NOMO-1 treated with DMSO at 0.1 percent for 48 hours (cell line): ENCODE measurements around the gene CRIP1.

ENCODE experiments used
- DNase-seq: peaks from one replicate; lab custom pipeline; 2025; ENCODE audit not compliant: unreplicated experiment; lab: John Stamatoyannopoulos, UW

The CRIP1 gene

DNA sequence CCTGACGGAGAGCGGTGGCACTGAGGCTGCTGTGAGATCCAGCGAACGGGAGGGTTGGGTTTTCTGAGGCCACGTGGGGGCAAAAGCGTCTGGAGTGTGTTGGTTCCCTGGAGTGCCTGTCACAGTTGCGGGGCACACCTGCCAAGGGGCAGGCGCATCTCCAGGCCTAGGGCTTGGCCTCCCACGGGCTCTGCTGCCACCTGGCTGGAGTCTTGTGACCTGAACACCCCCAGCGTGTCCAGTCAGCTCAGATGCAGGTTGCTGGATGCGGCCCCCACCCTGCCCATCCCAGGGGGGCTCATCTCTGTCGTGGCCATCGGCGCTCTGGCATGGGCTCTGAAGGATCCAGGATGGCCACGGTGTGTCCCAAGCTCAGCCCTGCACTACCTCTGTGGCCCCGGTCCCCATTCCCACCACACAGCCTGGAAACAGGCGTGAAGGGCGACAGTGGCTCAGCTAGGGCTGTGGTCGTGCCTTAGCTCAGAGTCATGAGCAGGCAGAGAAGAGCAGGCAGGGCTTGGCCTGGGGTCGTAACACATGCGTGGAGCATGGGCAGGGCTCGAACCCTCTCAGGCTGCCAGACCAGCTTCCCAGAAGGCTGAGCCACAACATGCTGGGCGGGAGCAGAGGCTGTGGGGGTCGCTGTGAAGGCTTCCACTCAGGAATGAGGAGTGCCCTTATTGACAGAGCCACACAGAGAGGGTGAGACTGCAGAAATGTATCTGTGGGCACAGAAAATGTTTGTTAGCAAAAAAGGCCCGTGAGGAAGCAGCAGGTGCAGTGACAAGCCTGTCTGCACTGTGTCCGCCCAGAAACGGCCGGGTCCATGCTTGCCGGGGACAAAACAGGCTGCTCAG is 35.6 kb upstream of the CRIP1 start:
- DNase-seq = no peak

DNA sequence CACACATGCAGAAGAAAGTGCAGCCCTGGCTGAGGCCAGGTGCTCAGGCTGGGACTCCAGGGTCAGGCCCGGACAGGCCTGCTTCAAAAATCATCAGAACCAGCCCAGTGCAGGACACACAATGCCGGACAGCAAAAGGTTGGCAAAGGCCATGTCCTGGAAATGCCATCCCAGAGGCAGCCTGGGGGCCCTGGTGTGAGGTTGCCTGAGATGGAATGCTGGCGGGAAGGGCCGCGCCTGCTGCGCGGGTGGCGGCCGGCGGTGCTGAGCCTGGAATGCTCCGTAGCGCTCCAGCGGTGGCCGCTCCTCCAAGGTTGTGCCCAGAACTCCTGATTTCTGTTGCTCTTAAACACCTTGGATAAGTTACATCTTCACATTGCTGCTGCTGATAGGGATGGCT is 33.7 kb upstream of the CRIP1 start:
- no peak for DNase-seq

DNA sequence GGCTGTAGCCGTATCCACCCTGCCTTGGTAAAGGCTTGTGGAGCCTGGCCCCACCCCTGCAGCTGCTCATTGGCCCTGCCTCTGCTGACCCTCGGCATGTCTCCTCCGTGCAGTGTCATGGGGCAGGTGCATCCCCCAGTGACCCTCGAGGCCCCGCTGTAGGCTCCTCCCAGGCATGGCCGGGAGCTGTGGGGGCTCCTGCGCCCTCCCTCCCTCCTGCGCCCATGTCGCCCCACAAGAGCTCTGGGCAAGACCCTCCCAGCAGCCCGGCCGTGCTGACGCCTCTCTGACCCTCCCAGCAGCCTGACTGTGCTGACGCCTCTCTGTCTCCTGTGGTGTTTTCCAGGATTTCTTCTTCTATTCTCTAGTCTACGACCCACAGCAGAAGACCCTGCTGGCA is 32.8 kb upstream of the CRIP1 start:
- DNase-seq = no peak

DNA sequence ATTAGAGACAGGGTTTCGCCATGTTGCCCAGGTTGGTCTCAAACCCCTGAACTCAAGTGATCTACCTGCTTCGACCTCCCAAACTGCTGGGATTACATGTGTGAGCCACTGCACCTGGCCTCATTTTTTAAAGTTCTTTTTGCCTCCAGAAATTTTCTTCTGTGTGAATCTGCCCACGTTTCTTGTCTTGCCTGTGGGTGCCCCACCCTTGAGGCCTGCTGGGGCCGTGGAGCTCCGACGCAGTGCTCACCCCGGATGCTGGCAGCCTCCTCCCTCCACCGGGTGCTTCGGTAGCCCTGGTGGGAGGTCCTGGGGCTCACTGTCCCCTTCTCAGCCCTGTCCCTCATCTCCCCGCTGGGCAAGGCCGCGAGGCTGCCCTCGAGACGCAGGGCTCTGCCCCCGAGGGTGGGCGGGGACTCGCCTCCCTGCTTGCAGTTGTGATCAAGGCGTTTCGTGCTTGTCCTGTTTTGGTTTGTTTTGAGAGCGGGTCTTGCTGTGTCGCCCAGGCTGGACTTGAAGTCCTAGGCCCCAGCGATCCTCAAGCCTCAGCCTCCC is 31.5 kb upstream of the CRIP1 start:
- DNase-seq = no peak

DNA sequence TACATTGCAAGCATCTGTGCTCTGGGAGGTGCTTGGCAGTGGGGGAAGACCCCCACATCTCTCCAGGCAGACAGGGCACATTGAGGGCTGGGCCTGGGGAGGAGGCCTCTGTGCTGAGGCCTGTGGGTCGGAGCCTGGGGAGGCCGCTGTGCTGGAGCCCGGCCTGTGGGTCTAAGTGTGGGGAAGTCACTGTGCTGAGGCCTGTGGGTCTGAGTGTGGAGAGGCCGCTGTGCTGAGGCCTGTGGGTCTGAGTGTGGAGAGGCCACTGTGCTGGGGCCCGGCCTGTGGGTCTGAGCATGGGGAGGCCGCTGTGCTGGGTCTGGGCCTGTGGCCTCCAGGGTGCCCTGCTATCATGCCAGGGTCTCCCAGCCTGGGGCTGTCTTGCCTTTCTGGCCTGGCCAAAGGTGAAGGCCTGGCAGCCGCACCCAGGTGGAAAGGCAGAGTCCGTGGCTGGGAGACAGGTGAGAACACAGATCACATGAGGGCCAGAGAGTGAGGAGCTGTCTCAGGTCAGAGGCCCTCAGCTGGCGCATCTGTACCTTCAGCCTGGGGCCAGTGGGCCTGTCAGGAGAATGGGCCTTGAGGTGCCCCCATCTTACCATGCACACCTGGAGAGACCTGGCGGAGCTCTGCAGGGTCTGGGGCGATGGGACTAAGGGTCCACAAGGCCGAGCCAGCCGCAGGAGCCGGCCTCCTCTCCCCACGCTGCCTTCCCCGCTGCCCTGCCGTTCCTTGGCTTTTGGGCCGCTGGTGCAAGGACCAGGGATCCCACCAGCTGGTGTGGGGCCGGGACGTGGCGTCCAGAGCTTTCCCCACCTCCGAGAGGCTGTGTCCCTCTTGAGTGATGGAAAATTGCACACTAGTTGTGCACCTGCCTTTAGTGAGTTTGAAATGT is 30.7 kb upstream of the CRIP1 start:
- DNase-seq = no peak

DNA sequence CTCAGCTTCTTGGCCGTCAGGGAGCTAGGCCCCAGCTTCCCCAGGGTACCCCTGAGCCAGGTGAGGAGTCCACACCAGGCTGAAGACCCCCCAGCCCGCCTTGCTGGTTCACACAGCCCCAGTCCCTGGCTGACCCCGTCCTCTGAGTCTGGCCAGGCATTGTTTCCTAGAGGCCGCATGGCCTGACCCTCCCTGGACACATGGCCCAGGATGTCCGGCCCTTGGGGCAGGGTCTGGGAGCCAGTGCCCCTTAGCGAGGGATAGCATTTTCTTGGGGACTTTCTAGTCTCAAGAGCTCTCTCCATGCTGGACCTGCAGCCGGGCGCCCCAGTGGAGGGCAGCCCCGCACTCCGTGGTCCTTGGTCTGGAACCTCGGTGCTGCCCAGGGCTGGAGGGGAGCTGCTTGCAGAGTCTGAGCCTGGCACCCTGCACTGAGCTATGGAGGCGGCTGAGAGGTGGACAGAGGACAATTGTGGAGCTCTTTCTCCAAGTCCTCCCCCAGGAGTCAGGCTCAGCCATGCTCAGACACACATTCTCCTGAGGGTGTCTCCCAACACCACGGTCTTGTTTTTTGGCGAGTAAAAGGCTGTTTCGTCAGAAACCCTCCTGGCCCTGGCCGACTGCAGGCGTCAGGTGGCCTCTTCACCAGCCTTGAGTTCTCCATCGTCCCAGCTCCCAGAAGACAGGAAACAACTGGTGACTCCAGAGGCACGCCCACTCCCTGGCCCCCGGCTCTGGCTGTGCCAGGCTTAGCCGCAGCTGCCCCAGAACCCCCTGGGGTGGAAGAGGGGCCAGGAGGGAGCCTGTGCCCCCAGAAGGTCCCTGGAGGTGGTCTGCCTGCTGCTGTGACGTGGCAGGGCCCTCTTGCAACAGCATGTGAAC is 29.7 kb upstream of the CRIP1 start:
- no peak for DNase-seq

DNA sequence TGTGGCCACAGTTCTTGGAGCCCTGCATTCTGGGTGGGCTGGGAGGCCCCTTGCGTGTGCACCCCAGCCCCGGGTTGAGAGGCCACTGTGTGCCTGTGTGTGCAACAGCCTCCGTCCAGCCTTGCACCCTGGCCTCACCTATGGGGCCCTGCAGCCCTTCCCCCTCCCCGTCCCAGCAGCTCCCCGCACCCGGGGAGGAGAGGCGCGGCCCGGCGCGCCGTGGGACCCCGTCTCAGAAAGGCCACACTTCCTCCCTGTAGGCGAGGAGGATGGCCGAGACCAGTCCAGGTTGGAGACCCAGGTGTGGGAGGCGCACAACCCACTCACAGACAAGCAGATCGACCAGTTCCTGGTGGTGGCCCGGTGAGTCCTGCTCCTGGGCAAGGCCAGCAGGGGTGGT is 28.7 kb upstream of the CRIP1 start:
- no peak for DNase-seq

DNA sequence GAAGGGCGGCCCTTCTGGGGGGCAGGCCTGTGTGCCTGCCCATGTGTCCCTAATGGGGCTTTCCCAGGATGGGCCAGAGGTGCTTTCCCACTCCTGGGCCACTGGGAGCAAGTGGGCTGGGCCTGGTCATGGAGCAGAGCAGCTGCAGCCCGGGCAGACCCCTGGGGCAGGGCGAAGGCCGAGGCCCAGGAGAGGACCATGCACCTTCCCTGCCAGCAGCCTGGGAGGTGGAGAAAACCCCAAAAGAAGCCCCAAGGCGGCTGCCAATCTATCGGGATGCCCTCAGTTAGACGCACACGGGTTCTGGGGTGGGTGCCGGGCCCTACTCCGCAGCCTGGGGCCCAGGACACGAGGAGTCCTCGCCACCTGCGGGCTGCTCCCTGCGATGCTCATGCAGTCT is 28.1 kb upstream of the CRIP1 start:
- no peak for DNase-seq

DNA sequence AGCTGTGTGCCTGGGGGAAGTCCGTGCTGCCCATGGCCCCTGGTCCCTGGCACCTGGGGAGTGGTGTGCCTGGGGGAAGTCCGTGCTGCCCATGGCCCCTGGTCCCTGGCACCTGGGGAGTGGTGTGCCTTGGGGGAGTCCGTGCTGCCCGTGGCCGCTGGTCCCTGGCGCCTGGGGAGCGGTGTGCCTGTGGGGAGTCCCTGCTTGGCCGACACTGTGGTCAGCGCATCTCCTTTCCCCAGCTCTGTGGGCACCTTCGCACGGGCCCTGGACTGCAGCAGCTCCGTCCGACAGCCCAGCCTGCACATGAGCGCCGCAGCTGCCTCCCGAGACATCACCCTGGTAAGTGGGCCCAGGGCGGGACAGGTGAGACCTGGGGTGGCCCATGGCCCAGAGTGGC is 26.6 kb upstream of the CRIP1 start:
- DNase-seq = no peak

DNA sequence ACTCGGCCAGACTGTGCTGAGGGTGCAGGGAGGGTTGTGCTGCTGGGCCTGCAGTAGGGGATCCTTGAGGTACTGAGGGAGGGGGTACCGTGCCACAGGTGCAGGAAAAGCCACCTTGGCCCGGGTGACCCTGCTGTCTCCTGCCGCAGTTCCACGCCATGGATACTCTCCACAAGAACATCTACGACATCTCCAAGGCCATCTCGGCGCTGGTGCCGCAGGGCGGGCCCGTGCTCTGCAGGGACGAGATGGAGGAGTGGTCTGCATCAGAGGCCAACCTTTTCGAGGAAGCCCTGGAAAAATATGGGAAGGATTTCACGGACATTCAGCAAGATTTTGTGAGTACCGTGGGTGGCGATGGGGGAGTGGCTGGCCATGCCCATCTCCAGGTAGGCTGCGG is 26.1 kb upstream of the CRIP1 start:
- DNase-seq = no peak

DNA sequence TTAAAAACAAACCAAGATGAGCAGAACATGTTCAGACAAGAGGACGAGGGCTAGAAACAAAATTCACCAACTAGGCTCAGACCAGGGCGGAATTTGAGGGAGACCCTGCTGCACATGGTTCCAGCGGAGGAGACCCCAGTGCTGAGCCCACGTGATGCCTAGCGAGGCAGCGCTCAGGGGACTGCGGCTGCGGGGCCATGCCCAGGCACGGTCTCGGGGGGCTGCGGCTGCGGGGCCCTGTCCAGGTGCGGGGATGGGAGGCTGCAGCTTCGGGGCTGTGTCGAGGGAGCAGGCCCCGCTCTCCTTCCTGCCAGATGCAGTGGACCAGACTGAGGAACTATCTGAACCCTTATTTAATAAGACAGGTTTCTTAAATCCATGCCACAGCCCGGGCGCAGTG is 24.8 kb upstream of the CRIP1 start:
- DNase-seq = no peak

DNA sequence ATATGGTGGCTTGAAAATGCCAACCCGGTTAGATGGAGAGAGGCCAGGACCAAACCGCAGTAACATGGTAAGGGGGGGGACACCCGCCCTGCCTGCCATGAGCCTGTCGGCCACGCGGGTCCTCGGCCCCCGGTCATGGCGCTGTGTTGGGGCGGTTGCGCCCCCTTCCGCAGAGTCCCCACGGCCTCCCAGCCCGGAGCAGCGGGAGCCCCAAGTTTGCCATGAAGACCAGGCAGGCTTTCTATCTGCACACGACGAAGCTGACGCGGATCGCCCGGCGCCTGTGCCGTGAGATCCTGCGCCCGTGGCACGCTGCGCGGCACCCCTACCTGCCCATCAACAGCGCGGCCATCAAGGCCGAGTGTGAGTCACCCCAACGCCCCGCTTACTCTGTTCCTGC is 22.2 kb upstream of the CRIP1 start:
- no peak for DNase-seq

DNA sequence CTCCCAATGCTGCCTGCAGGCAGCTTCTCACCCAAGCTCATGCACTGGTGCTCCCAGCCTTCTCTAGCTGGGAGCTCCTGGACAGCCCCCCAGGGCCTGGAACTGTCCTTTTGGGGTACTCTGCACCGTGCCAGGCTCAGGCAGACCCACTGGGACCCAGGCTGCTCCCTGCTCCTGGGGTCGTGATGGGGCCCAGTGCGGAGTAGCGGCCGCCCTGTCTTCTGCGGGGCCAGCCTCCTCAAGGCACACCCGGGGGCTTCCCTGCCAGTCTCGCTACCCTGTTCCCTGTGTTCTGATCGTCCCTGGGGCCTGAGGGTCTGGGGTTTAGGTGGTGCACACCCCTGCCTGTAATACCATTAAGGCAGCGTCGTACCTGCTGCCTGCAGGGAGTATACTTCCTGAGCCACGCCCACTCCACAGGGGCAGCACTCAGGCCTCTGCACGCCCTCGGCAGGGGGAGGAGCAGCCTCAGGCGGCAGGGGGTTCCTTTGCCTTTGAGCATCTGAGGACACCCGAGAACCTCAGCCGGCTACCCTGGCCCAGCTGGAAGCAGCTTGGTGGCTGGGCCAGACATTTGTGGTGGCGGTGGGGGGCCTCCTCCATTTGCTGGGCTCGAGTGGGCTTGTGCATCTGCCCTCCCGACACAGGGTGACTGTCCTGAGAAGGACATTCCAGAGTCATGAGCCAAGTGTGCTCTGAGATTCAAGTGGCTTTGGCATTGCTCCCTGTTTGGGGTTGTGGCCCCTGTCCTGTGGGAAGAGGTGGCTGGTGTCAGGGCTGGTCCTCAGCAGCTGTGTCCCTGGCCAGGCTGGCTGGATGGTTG is 21.3 kb upstream of the CRIP1 start:
- no peak for DNase-seq

DNA sequence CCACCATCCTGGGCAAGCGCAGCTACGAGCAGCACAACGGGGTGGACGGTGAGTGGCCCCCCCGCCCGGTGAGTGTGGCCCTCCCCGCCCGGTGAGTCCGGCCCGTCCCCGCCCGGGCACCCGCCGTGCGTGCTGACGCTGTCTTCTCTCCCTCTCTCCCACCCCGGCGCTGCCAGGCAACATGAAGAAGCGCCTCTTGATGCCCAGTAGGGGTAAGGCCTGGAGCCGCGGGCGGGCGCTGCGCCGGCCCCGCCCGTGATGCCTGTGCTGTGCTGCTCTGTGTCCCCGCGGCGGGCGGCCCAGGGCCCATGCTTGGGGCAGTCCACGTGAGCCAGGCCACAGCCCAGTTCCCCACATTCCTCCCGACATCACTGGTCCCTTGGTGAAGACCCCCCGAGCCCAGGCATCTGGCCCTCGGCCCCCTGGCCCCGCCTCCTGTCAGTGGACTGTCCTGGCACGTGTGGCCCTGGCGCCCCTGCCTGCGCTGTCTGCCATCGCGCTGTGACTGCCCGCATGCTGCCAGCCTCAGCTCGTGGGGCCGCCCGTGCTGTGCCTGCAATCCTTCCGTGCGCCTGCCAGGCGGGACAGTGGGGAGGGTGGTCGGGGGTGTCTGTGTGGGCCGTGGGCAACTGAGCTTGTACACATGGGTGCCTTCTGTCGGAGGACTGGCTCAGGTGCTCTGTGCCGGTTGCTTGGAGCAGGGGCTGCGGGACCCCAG is 20.0 kb upstream of the CRIP1 start:
- DNase-seq = no peak

DNA sequence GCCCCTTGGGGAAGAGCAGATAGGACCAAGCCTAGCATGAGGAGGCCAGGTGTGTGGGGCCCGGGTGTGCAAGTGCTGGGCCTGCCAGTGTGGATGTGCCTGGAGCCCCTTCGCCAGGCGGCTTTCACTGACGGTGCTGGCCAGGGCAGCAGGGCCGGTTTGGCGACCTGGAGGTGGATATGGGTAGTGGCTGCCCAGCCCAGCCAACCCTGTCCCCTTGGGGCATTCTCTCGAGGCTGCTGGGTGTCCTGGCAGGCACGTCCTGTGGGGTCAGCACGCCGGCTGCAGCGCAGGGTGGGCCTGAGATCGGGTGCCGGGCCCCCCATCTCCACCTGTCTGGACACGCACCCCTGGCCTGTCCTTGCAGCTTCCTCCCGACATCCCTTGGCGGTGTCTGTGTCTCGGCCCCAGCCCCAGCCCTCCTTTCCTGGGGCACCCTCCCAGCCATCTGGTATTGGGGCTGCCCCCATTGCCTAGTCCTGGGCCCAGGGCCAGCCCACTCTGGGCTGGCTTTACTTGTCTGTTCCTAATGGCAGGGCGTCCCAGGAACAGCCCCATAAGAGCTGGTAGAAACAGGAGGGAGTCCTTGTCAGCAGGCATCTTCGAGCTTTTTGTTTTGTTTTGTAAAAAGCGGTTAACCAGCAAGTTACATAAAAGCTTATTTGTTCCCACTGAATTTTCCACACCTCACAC is 19.3 kb upstream of the CRIP1 start:
- no peak for DNase-seq

DNA sequence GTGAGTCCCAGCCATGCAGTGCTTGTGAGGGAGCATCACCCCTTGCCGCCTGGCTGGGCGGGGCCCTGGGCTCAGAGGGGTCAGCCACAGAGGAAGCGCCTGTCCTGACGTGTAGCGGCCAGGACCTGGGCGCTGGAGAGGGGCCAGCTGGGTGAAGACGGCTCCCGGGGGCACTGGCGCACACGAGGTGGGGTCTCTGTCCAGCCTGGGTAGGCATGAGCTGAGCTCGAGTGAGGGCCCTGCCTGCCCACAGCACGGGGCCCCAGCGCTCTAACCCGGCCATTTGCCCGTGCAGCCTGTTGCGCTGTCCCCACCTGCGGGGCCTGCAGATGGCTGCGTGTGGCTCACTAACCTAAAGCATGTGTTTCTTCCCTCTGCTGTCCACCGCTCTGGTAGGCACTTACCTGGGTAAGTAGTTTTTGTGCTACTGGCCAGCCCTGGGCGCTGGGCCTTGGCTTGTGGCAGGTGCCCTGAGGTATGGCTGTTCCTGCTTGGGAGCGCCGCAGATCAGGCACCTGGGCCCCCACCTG is 18.7 kb upstream of the CRIP1 start:
- no peak for DNase-seq

DNA sequence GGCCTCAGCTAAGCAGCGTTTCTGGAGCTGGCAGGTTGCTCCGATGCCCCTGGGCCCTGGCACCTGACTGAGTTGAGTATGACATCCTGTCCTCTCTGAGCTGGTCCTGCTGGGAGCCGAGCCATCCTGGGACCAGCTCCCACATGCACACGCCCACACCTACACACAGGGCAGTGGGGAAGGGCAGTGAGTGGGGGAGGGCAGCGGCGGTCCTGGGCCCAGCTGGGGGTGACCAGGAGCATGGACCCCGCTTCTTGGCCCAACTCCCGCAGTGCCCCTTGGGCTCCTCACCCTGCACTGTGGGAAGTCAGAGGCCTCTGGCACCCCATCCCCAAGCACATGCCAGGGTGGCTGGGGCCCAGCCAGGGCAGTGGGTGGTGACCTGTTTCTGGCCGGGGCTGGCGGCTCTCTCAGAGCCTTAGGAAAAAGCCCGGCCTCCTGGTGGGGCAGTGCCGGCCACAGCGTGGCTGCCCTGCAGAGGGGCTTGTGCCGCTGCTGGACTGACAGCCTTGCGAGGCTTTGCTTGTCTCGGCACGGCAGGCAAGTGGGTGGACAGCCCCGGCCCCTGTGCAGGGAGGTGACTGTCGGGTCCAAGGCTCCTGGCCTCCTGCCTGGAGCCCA is 18.0 kb upstream of the CRIP1 start:
- no peak for DNase-seq
